NCI-H187 treated with DMSO at 0.1 percent for 48 hours (cell line): ENCODE measurements around the gene PSPC1.
"Not testable (repeated sequence)": the region's sequence is repeated elsewhere in the genome, so short reads cannot be mapped to it uniquely, and the experiment has no call there.

Experiments
- DNase-seq: peaks from one replicate; lab custom pipeline; 2025; lab: John Stamatoyannopoulos, UW

PSPC1 gene

GRCh38 chr13:19763618-19764017 lies 19.1 kb downstream of the PSPC1 start:
- DNase-seq, result no peak

GRCh38 chr13:19759669-19760068 lies 23.1 kb downstream of the PSPC1 start:
- DNase-seq, result no peak

GRCh38 chr13:19742643-19743042 lies 40.1 kb downstream of the PSPC1 start:
- no peak for DNase-seq

- no peak for DNase-seq
These were observed 44.7 kb downstream of the PSPC1 start for GRCh38 chr13:19737844-19738557.

- no peak for DNase-seq
These were observed 56.1 kb downstream of the PSPC1 start for GRCh38 chr13:19726611-19727010.

GRCh38 chr13:19725320-19725719 lies 57.4 kb downstream of the PSPC1 start:
- no peak for DNase-seq

- no peak for DNase-seq
These were observed 62.7 kb downstream of the PSPC1 start for GRCh38 chr13:19720039-19720438.

- no peak for DNase-seq
These were observed 69.4 kb downstream of the PSPC1 start for GRCh38 chr13:19713186-19713965.

GRCh38 chr13:19709782-19710181 lies 73.0 kb downstream of the PSPC1 start:
- DNase-seq, result not testable (repeated sequence)

GRCh38 chr13:19709039-19709438 lies 73.7 kb downstream of the PSPC1 start:
- not testable (repeated sequence) for DNase-seq

- DNase-seq, result not testable (repeated sequence)
These were observed 78.5 kb downstream of the PSPC1 start for GRCh38 chr13:19704256-19704655.

- not testable (repeated sequence) for DNase-seq
These were observed 81.1 kb downstream of the PSPC1 start for GRCh38 chr13:19701619-19702018.

- not testable (repeated sequence) for DNase-seq
These were observed 81.8 kb downstream of the PSPC1 start for GRCh38 chr13:19700963-19701362.

- no peak for DNase-seq
These were observed 86.9 kb downstream of the PSPC1 start for GRCh38 chr13:19695829-19696228.

- DNase-seq, result no peak
These were observed 87.3 kb downstream of the PSPC1 start for GRCh38 chr13:19695428-19695827.

- not testable (repeated sequence) for DNase-seq
These were observed 91.3 kb downstream of the PSPC1 start for GRCh38 chr13:19691447-19691846.

GRCh38 chr13:19685437-19685836 lies 97.3 kb downstream of the PSPC1 start:
- no peak for DNase-seq

GRCh38 chr13:19685034-19685433 lies 97.7 kb downstream of the PSPC1 start:
- DNase-seq, result no peak

- no peak for DNase-seq
These were observed 101.2 kb downstream of the PSPC1 start for GRCh38 chr13:19681517-19681916.

- no peak for DNase-seq
These were observed 102.0 kb downstream of the PSPC1 start for GRCh38 chr13:19680751-19681150.

- no peak for DNase-seq
These were observed 106.6 kb downstream of the PSPC1 start for GRCh38 chr13:19676168-19676567.

GRCh38 chr13:19674898-19675297 lies 107.8 kb downstream of the PSPC1 start:
- no peak for DNase-seq
